AG10803 (cell line): Measurements from ENCODE around the gene TSBP1.

Experiments used
- DNase-seq: peaks from one replicate; pipeline ENCODE4 v3.0.0; 2010; ENCODE audit warnings: low read depth
- H3K4me3 ChIP-seq: 2 replicates; pipeline ENCODE4 v1.5.1; 2011; ENCODE audit warnings: mild to moderate bottlenecking, low read length, control low read depth
- TF ChIP-seq, protein P1 (sequence below): conservative IDR thresholded peaks from 2 replicates; pipeline ENCODE4 v1.5.1; 2011; ENCODE audit warnings: mild to moderate bottlenecking, low read length, control low read depth, inconsistent platforms

The TSBP1 gene

DNA sequence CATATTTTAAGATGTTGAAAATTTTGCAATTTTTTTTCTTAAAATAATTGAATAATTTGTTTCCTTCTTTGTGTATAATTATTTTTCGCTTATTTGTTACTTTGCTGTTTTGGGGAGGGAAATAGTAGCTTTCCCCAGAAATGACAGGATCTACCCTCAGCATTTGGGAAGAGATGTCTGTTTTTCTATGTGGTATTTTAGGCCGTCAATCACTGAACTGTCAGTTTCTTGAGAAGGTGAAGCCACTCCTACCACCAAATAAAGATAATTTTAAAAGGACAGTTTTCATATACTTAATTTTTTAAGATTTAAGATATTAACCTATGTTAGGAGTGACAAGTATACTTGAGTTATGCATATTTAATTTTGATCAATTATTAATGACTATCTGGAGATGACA lies 31.5 kb downstream of the TSBP1 start:
- no peak for DNase-seq
- TF ChIP-seq, protein P1, sequence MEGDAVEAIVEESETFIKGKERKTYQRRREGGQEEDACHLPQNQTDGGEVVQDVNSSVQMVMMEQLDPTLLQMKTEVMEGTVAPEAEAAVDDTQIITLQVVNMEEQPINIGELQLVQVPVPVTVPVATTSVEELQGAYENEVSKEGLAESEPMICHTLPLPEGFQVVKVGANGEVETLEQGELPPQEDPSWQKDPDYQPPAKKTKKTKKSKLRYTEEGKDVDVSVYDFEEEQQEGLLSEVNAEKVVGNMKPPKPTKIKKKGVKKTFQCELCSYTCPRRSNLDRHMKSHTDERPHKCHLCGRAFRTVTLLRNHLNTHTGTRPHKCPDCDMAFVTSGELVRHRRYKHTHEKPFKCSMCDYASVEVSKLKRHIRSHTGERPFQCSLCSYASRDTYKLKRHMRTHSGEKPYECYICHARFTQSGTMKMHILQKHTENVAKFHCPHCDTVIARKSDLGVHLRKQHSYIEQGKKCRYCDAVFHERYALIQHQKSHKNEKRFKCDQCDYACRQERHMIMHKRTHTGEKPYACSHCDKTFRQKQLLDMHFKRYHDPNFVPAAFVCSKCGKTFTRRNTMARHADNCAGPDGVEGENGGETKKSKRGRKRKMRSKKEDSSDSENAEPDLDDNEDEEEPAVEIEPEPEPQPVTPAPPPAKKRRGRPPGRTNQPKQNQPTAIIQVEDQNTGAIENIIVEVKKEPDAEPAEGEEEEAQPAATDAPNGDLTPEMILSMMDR: no peak
- no peak overlapping the region for H3K4me3 ChIP-seq

DNA sequence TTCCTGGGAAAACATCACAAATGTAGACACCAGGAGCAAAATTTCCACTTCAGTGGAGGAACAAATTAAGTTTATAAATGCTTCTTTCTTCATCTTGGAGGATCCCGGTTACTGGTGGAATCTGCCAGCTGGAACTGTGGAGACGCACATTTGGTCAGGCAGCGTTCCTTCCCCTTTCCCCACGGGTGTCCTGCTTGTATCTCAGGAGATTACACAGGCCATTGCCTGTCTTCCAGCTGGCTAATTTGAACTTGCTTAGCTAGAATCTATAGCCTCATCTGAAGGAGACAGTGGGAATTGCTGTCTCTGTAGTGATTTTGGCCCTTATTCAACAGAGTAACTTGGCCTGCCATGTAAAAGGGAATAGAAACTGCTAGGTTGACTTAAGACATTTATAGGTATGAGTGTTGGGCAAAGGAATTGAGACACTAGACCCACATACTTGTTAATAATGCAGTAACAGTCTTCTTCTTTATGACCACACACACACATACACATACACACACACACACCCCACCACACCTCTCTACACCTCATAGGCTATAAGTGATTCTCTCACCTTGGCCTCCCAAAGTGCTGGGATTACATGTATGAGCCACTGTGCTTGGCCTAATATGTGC lies 34.4 kb downstream of the TSBP1 start:
- no peak overlapping the region for H3K4me3 ChIP-seq
- no peak for DNase-seq
- TF ChIP-seq, protein P1: no peak

DNA sequence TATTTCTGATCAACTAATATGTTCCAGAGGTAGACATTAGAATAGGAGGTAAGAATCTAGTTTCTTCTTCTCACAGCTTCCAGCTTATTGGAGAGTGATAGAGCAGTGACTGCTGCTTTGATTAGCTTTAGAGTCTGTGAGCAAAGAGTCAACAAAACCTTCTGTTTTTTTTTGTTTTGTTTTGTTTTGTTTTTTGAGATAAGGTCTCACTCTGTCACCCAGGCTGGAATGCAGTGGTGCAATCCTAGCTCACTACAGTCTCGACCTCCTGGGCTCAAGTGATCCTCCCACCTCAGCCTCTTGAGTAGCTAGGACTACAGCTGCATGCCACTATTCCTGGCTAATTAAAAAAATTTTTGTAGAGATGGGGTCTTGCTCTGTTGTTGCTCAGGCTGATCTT lies 39.3 kb downstream of the TSBP1 start:
- TF ChIP-seq, protein P1: no peak
- DNase-seq: no peak
- H3K4me3 ChIP-seq: no peak overlapping the region

DNA sequence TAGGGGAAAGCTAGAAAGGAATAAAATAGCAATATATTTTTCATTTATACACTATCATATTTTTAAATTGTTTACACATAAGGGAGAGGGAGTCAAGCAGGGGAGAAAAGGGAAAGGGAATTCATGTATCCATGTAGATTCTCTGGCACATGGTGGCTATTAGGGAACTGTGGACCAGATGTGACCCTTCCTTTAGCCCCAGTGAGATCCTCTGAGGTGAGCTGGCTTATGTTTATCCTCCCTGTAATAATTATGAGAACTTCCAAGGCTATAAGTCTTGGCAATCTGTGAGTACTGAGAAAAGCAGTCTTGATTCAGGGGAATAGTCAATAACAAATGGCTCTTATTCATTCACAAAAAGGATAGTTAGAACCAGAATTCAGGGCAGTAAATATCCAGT lies 42.6 kb downstream of the TSBP1 start:
- TF ChIP-seq, protein P1: no peak
- no peak overlapping the region for H3K4me3 ChIP-seq
- peak; percentile 2 for DNase-seq

DNA sequence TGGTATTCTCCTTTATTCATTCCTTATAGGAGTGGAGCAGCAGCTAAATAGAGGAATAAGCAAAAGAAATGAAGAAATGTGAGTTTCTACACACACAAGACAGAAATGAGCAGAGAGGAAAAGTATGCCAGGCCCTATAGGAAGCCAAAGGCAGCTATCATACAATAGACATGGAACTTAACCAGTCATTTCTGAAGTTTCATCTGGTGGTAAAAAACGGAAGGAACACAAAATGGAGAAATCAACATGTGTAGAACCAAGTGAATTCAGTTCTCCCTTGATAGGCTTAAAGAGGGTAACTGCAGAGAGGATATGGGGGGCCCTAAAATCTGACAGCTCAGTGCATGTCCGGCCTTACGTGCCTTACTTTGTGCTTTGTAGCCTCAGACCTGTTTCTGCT lies 44.6 kb downstream of the TSBP1 start:
- H3K4me3 ChIP-seq: no peak overlapping the region
- TF ChIP-seq, protein P1: no peak
- DNase-seq: no peak

DNA sequence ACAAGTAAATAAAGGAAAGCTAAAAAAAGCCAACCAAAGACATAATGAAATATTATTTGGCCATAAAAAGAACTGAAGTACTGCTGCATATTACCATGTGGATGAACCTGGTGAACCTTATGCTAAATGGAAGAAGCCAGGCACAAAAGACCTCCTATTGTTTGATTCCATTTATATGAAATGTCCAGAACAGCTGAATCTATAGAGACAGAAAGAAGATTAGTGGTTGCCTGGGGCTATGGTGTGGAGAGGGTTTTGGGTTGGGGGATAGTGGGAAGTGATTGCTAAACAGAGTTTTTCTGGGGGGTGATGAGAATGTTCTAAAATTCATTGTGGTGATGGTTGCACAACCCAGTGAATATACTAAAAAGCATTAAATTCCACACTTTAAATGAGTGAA lies 53.2 kb downstream of the TSBP1 start:
- TF ChIP-seq, protein P1: no peak

DNA sequence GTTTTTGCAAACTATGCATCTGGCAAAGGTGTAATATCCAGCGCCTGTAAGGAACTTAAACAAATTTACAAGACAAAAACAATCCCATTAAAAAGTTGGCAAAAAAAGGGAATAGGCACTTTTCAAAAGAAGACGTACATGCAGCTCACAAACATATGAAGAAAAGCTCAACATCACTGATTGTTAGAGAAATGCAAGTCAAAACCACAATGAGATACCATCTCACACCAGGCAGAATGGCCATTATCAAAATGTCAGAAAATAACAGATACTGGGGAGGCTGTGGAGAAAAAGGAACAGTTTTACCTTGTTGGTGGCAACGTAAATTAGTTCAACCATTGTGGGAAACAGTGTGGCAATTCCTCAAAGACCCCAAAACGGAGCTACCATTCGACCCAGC lies 54.2 kb downstream of the TSBP1 start:
- TF ChIP-seq, protein P1: no peak
- DNase-seq: no peak
- H3K4me3 ChIP-seq: no peak overlapping the region

More for the DNA sequence above, 53.2 kb downstream of the TSBP1 start:
- H3K4me3 ChIP-seq: no peak overlapping the region
- no peak for DNase-seq
